ENCODE results near the gene VPS41.

VPS41 gene

DNA sequence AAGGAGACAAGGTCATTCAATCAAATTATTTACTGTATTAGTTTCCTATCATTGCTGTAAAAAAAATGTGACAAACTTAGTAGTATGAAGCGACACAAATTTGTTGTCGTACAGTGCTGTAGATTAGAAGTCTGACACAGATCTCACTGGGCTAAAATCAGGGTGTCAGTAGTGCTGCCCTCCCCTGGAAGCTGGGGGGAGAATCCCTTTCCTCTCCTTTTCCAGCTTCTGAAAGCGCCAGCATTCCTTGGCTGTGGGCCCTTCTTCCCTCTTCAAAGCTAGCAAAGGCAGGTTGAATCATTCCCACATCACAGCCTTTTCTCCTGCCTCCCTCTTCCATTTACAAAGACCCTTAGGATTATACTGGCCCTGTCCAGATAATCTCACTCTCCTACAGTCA, 28.0 kb downstream of the VPS41 start:
- Histone ChIP-seq H3K36me3 (ENCODE audit: insufficient read depth) (no peaks in the 10 kb centered on the region), H3K27ac (no peak overlapping the region), H3K27me3 (ENCODE audit: insufficient read depth, low read depth) (no peaks in the 10 kb centered on the region), H3K4me2 (no peak overlapping the region), H2AFZ (ENCODE audit: low read depth) (no peak overlapping the region), H3K9ac (no peak overlapping the region), H4K20me1 (ENCODE audit: insufficient read depth) (no peaks in the 10 kb centered on the region), H3K79me2 (ENCODE audit: insufficient read depth, low read depth) (peaks cover 30% of the 10 kb centered on the region; the same call in 1 of the 2 replicates), H3K4me1 (ENCODE audit: low read depth, poor library complexity, severe bottlenecking) (peaks cover 7% of the 10 kb centered on the region), H3K4me3 (IDR thresholded peaks at IDR 0.05; ENCODE audit: insufficient read depth, low read depth, low read length) (no peak overlapping the region)
- TF ChIP-seq, protein P1, sequence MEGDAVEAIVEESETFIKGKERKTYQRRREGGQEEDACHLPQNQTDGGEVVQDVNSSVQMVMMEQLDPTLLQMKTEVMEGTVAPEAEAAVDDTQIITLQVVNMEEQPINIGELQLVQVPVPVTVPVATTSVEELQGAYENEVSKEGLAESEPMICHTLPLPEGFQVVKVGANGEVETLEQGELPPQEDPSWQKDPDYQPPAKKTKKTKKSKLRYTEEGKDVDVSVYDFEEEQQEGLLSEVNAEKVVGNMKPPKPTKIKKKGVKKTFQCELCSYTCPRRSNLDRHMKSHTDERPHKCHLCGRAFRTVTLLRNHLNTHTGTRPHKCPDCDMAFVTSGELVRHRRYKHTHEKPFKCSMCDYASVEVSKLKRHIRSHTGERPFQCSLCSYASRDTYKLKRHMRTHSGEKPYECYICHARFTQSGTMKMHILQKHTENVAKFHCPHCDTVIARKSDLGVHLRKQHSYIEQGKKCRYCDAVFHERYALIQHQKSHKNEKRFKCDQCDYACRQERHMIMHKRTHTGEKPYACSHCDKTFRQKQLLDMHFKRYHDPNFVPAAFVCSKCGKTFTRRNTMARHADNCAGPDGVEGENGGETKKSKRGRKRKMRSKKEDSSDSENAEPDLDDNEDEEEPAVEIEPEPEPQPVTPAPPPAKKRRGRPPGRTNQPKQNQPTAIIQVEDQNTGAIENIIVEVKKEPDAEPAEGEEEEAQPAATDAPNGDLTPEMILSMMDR (conservative IDR thresholded peaks at IDR 0.05; ENCODE audit: low read depth, low read length): no peak

DNA sequence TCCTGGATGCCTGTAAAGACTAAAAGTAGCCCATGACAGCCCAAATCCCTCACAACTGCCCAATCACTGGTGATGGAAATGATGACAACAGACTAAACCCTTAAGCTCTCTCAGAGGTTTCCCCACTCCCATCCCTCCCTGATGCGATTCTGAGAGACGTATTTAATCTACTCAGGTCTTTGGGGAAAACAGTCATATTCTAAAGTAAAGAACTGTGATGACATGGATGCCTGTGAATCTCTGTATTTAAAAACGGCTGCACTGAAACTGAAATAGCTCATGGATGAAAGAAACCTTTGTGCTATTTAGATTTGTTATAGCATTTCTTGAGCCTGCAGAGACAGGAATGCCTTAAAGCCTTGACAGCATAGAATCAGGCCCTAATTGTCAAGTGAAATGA, 28.5 kb downstream of the VPS41 start:
- Histone ChIP-seq H3K4me3 (IDR thresholded peaks at IDR 0.05; ENCODE audit: insufficient read depth, low read depth, low read length) (no peak overlapping the region), H3K4me1 (ENCODE audit: low read depth, poor library complexity, severe bottlenecking) (peaks cover 7% of the 10 kb centered on the region), H3K4me2 (no peak overlapping the region), H3K27me3 (ENCODE audit: insufficient read depth, low read depth) (no peaks in the 10 kb centered on the region), H3K36me3 (ENCODE audit: insufficient read depth) (no peaks in the 10 kb centered on the region), H3K27ac (no peak overlapping the region), H3K9ac (no peak overlapping the region), H4K20me1 (ENCODE audit: insufficient read depth) (no peaks in the 10 kb centered on the region), H2AFZ (ENCODE audit: low read depth) (no peak overlapping the region), H3K79me2 (ENCODE audit: insufficient read depth, low read depth) (peaks cover 31% of the 10 kb centered on the region; the same call in 1 of the 2 replicates)
- TF ChIP-seq, protein P1 (conservative IDR thresholded peaks at IDR 0.05; ENCODE audit: low read depth, low read length): no peak

DNA sequence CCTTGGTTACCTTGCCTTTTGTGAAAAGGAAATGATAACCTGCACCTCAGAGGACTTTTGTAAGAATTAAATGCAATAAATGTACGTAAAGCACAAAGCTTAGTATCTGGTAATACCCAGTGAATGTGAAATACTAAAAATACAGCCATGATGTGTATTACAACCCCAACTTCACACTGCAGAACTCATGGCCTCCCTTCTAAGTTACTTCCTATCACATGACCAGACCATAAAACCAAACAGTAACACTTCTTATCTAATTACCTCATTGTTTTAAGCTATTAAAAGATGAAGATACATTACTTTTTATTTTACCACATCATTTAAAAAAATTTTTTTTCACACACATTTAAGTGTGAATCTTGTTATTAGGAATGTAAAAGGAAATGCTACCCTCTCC, 29.0 kb downstream of the VPS41 start:
- H3K4me2 ChIP-seq: no peak overlapping the region
- H3K4me3 ChIP-seq (IDR thresholded peaks at IDR 0.05; ENCODE audit: insufficient read depth, low read depth, low read length): no peak overlapping the region
- H3K4me1 ChIP-seq (ENCODE audit: low read depth, poor library complexity, severe bottlenecking): peaks cover 7% of the 10 kb centered on the region
- TF ChIP-seq, protein P1 (conservative IDR thresholded peaks at IDR 0.05; ENCODE audit: low read depth, low read length): no peak
- H2AFZ ChIP-seq (ENCODE audit: low read depth): no peak overlapping the region
- no peaks in the 10 kb centered on the region for H4K20me1 ChIP-seq (ENCODE audit: insufficient read depth)
- H3K27ac ChIP-seq: no peak overlapping the region
- H3K27me3 ChIP-seq (ENCODE audit: insufficient read depth, low read depth): no peaks in the 10 kb centered on the region
- H3K36me3 ChIP-seq (ENCODE audit: insufficient read depth): no peaks in the 10 kb centered on the region
- H3K79me2 ChIP-seq (ENCODE audit: insufficient read depth, low read depth): peaks cover 35% of the 10 kb centered on the region; the same call in 1 of the 2 replicates
- no peak overlapping the region for H3K9ac ChIP-seq

DNA sequence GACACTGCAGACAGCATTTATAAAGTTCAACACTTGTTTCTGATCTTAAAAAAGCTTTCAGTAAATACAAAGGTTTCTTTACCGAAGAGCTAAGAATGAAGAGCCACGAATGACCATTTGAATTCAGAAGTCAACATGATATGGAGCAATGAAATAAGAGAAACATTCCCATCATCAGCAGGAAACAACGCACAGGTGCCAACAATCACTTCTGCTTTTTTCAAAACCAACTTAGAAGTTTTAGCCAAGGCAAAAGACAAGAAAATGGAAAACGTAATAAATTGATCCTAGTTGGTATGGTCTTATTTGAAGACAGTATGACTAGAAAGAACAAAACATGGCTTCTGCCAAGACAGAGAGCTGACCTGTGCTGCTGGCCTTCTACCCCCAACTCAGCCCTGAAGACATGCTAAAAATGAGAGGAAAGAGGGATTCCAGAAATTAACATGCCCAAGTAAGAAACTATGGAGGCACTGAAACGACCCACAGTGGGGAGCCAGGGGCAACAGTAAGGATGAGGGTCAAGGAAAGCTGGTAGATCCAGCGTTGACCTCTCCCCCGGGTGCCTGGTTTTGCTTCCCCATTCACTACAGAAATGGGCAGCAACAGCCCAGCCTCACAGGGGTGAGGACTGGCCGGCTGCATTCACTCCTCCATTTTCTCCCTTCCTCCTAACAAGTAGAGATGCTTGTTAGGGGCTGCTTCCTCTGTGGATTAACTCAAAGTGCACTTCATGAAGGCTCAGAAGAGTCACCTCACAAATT, 30.1 kb downstream of the VPS41 start:
- no peak overlapping the region for H2AFZ ChIP-seq (ENCODE audit: low read depth)
- H3K4me1 ChIP-seq (ENCODE audit: low read depth, poor library complexity, severe bottlenecking): peaks cover 7% of the 10 kb centered on the region
- no peaks in the 10 kb centered on the region for H3K27me3 ChIP-seq (ENCODE audit: insufficient read depth, low read depth)
- H4K20me1 ChIP-seq (ENCODE audit: insufficient read depth): no peaks in the 10 kb centered on the region
- no peak overlapping the region for H3K4me2 ChIP-seq
- H3K9ac ChIP-seq: no peak overlapping the region
- no peaks in the 10 kb centered on the region for H3K36me3 ChIP-seq (ENCODE audit: insufficient read depth)
- H3K27ac ChIP-seq: no peak overlapping the region
- H3K79me2 ChIP-seq (ENCODE audit: insufficient read depth, low read depth): peaks cover 29% of the 10 kb centered on the region; the same call in 1 of the 2 replicates
- TF ChIP-seq, protein P1 (conservative IDR thresholded peaks at IDR 0.05; ENCODE audit: low read depth, low read length): no peak
- H3K4me3 ChIP-seq (IDR thresholded peaks at IDR 0.05; ENCODE audit: insufficient read depth, low read depth, low read length): no peak overlapping the region
